Measurements from ENCODE around the gene PDXDC1.
"Not testable (repeated sequence)": the region's sequence is repeated elsewhere in the genome, so short reads cannot be mapped to it uniquely, and the experiment has no call there.

Gene PDXDC1

DNA sequence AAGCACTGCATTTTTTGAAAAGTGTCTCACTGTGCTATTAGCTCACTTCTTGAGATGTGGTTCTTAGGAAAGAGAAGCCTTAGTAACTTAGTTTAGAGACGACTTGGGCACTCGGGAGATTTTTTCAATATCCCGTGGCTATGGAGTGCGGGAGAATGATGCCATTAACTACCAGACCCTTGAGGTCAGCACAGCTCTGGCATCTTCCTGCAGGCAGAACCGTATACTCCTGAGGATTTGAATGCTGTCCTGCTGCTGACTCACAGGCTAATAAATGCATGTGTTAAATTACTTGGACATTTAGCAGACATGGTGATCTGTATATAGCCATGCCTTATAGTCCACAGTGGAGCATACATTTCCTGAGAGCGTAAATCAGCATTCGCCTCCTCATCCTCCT is 46.6 kb downstream of the PDXDC1 start:
- not testable (repeated sequence) for FAIRE-seq

DNA sequence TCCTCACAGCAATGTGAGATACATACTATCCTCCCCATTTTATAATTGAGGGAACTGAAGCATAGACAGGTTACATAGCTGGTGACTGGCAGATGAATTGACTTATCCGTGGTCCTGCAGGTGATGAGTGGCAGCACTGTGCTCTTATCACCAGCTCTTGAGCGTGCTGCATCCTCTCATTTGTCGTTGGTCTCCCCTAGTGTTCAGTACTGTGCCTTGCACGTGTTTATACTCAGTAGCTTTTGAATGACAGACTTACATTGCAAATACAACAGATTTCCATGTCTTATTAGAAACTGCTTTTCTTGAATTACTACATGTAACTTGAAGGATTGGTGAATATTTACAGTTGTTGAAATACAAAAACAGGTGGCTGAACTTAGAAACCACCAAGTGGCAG is 47.4 kb downstream of the PDXDC1 start:
- peak; percentile 47 for FAIRE-seq

DNA sequence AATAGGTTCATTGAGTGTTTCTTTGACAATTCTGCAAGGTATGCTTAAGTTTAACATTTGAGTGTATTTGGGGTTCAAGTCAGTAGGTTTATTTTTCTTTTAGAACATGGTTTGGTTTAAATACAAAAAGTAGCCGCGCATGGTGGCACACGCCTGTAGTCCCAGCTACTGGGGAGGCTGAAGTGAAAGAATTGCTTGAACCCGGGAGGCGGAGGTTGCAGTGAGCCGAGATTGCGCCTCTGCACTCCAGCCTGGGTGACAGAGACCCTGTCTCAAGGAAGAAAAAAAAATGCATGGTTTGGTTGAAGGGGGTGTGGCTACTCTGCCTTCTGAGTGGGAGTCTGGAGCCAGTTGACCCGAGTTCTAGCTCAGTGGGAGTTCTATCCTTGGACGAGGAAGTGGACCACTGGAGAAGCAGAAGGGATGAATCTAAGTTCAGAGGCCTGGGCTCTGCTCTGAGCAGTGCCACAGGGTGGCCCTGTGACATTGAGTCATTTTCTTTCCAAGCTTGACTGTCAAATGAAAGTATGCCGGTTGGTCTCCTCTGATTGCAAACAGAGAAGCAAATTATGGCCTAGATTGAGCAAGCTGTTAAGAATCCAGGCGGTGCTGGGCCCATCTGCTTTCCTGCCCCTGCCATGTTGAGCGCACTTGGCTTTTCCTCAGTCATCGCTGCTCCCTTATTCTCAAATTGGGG is 48.7 kb downstream of the PDXDC1 start:
- FAIRE-seq = not testable (repeated sequence)

DNA sequence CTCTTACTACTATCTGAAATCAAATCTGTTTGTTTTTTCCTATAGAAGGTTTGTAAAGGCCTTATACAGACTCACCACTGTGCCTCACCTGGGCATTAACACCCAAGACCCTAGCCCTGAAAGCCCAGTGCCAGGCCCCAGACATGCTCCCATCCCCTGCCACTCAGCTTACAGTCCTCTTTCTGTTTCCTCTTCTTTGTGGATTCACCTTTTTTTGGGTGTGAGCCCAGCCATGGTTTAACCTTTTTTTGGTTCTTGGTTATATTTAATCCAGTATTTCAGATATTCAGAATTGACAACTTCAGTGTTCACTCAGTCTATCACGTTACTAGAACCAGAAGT is 50.0 kb downstream of the PDXDC1 start:
- FAIRE-seq = not testable (repeated sequence)

DNA sequence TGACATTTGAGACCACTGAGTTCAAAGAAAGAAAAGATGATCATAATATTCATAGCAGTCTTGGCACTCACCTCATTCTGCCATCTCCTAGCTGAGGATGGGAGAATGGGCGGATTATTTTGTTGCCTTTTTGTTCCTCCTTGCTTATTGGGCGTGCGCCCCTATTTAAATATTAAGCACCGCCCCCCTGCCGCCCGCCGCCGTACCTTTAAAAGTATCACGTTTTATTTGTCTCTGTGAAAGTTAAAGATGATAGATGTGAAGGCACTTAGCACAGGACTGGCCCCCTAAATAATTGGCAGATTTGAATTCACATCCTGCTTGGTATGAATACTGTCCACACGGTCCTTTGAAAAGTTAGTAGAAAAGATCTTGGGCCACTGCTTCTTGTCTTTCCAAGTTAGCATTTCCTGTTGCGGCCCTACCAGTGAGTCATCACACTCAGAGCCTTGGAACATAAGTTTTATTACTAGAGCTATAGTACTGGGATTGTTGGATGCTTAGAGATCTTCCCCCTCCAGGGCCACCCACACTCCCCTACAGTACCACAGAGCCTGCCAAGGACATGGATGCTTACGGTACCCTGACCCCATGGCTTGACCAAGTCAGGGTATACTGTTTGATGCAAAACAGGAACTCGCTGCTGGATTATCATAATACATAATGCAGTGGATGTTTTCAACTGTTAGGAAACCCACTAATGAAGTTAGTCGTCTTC is 50.6 kb downstream of the PDXDC1 start:
- FAIRE-seq = not testable (repeated sequence)

DNA sequence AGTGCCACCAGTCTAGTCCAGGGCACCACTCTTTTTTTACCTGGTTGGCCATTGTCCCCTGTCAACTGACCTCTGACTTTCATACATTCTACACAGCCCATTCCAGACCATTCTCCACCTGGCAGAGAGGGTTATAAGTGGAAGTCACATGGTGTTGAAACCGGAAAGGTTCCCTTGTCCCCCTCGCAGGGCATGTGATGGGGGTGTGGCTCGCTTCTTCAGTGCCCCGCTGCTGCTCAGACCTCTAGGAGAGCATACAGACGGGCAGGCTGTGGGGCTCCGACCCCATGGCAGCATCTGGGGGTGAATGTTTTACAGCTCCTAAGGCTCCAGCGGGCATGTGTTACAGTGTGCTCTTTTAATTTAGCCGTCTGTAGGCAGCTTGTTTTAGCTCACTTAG is 52.2 kb downstream of the PDXDC1 start:
- not testable (repeated sequence) for FAIRE-seq

DNA sequence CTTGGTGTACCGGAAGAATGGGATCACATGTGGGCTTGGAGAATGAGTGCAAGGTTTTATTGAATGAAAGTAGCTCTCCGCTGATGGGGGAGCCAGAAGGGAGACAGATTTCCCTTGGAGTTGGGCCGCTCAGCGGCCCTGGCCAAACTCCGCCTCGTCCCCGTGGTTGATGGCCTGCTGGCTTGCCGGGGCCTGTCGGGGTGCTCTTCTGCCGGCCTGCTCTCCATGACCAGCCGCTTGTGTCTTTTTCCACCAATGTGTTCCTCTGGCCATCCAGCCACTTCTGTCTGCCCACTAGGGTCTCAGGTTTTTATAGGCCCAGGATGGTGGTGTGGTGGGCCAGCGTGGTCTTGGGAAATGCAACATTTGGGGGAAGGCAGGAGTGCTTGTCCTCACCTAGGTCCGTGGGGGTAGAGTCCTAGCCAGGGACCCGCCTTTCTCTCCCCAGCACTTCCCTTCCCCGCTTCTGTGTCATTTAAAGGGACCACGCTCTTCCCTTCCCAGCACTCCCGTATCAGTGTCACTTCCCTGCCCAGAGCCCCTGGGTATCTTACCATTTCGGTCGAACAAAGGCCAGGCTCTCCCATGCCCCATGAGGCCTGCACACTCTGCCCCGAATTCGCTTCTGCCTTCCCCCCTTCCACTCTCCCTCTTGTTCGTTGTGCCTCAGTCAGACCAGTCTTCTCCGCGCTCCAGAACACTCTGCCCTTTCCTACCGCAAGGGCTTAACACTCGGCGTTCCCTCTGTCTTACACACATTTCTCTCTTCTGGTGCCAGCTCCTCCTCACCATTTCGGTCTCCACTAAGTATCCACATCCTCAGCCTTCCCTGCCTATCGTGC is 52.9 kb downstream of the PDXDC1 start:
- FAIRE-seq = not testable (repeated sequence)

DNA sequence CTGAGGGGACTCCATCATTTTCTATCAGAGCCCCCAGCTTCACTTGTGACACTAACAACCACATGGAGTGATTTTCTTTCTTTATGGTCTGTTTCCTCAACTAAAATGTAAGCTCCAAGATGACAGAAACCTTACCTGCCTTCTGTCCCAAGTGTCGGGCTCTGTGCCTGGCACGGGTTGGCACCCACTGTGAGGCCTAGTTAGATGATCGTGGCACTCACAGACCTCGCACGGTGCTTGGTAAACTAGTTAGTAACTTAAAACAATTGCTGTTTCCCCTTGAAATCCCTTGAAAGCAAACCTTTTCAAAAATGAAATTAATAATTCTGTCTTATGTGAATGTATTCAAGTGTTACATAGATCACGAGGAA is 53.5 kb downstream of the PDXDC1 start:
- not testable (repeated sequence) for FAIRE-seq

DNA sequence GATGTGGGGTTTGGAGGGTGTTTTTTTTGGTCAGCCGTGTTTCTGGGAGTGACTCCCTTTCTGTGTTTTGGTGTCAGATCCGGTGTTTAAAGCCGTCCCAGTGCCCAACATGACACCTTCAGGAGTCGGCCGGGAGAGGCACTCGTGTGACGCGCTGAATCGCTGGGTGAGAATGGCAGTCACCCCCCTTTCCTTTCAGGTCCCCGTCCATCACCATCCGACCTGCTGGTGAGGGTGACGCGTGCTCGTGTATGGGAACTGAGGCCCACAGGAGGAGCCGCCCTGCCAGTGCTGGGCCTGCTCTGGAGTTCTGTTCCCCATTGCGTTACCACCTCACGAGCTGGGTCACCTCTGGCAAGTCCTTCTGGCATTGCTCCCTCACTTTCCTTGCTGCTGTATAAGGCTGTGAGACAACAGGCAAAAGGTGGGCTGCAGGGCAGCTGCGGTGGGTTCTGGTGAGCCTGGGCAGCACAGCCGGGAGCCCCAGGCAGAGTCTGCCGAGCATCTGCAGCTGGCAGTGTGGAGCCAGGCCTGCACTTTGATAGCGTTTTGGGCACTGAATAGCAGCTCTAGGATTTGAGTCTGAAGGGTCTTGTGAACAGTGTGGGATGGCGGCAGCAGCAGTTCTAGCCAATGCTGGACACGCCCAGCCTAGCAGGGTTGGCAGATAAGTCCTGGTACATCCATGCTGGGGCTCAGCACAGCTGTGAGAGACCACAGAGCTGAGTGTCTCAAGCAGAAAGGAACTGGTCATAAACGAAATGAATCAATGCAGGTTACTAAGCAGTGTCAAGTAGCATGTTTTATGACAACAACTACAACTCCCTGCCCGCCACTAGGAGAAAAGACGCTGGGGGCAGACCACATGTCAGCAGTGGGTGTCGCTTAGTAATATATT is 54.2 kb downstream of the PDXDC1 start:
- FAIRE-seq = not testable (repeated sequence)

DNA sequence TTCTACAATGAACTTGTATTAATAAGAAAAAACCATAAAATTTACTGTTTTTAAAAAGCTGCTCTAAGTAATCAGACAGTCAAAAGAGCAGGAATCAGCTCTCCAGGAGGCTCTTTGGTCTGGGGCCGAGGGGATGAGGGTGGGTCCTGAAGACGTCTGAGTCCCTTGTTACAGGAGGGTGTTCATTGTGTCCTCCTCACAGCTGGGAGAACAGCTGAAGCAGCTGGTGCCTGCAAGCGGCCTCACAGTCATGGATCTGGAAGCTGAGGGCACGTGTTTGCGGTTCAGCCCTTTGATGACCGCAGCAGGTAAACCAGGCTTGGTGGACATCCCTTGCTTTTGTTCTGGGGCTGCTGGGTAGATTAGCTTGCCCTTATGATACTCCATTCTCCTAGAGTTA is 54.9 kb downstream of the PDXDC1 start:
- not testable (repeated sequence) for FAIRE-seq

DNA sequence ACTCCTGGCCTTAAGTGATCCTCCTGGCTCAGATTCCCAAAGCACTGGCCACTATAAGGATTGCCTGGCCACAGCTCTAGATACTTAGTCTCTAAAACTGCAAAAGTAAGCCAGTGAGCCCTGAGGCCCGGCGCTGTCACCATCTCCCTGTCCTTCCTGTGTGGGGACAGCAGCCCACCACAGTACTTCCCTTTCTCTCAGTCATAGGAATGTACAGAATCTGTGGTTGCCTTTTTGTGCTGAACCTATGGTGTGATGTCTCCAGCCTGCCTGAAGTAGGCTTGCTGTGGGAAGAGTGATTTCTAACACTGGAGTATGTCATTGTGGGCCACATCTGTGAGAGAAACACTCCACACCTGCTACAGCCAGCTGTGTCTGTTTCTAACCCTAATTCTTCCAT is 56.4 kb downstream of the PDXDC1 start:
- no peak for FAIRE-seq

DNA sequence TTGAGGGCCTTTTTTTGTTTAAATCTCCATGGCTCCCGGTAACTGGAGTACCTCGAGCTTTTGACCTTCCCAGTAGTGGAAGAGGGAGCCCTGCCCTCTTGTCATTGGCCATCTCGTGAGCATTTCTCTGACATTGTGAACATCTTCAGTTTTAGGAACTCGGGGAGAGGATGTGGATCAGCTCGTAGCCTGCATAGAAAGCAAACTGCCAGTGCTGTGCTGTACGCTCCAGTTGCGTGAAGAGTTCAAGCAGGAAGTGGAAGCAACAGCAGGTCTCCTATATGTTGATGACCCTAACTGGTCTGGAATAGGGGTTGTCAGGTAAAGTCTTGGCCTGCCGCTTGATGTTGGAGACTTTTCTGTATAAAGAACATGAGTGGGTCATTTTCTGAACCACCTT is 56.8 kb downstream of the PDXDC1 start:
- FAIRE-seq = no peak

DNA sequence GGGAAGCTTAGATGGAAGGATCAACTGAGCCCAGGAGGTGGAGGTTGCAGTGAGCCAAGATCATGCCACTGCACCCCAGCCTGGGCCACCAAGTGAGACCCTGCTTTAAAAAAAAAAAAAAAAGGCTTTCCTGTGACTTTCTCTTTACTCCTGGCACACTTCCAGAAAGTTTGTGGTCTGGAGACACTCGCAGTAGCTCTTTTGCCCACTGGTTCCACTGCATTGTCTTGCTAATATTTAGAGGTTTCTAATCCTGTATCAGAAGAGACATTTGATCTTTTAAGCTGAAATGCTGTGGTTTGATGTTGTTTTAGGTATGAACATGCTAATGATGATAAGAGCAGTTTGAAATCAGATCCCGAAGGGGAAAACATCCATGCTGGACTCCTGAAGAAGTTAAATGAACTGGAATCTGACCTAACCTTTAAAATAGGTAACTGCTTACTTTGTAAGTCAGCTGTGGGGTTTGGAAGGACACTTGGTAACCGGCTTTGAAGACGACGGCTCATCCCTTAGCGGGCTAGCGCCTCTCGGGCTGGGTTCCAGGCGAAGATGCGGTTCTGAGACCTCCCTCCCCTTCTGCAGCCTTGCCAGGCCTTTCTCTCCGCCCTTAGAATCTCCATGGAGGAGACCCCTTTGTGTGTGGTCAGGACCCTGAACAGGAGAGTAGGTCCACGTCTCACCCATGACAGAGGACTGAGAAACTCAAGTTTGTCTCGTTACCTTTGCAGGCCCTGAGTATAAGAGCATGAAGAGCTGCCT is 57.9 kb downstream of the PDXDC1 start:
- no peak for FAIRE-seq

DNA sequence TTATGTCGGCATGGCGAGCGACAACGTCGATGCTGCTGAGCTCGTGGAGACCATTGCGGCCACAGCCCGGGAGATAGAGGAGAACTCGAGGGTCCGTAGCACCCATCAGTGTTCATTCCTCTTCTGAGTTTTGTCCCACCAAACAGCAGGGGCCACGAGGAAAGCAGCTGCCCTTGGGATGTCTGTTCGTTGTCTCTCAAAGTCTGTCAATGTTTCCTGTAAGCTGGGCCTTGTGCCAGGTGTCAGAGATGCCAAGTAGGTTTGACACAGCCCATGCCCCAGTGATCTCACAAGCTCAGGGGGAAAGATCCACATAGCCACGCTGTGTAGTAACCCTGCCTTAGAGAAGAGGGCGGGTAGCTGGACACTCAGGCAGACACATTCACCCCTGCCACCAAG is 58.5 kb downstream of the PDXDC1 start:
- FAIRE-seq = no peak

DNA sequence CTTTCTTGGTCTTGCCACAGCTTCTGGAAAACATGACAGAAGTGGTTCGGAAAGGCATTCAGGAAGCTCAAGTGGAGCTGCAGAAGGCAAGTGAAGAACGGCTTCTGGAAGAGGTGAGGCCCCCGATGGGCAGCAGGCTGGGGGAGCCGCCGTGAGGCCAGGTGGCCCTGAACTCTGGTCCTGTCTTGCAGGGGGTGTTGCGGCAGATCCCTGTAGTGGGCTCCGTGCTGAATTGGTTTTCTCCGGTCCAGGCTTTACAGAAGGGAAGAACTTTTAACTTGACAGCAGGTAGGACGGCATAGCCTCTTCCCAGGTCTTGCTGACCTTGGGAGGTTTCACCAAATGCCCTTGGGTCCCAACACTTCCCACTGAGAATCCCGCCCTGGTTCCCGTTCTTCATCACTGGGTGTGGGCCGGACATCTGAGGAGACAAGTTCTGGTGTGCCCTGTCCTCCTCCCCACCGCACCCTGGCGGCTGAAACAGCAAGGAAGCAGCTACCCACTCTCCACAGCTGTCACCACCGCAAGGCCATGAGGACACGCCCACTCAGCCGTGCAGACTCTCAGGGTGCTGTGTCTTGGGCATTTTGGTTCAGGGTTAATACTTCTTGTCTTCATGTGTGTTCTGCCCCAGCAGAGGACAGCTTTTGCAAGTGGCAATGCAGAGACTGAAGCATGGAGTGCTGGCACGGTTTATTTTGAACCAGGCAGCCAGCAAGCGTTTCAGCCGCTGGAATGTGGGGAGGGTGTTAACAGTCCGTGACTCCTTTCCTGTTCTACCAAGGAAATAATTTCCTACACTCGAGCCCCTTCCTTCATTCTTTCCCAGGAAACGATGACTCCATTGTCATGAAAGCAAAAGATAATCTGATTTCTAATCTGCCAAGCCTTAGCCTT is 59.7 kb downstream of the PDXDC1 start:
- no peak for FAIRE-seq

DNA sequence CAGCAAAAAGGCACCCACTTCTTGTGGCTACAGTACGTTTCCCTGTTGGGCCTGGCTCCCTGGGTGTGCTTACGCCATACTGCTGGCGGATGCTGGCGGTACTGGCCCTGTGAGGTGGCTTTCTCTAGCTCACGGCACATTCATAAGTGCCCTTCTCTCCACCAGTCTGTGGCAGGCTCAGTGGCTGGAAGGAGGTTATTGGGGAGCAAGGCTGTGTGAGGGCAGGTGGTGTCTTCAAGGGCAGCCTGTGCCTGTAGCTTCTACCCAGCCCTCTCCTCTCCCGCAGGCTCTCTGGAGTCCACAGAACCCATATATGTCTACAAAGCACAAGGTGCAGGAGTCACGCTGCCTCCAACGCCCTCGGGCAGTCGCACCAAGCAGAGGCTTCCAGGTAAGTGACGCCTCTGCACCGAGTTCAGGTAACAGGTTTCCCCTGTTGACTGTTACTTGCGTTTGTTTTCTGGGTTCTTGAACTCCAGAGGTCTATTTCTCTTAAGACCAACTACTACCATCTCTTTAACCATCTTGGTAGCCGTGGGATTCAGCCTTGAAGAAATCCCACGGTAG is 60.4 kb downstream of the PDXDC1 start:
- no peak for FAIRE-seq

DNA sequence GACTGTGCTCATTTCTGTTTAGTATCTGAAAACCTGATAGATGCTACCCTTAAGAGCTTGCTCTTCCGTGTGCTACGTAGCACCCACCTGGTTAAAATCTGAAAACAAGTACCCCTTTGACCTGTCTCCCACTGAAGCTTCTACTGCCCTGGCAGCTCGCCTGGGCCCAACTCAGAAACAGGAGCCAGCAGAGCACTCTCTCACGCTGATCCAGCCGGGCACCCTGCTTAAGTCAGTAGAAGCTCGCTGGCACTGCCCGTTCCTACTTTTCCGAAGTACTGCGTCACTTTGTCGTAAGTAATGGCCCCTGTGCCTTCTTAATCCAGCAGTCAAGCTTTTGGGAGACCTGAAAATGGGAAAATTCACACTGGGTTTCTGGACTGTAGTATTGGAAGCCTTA is 62.2 kb downstream of the PDXDC1 start:
- no peak for FAIRE-seq

DNA sequence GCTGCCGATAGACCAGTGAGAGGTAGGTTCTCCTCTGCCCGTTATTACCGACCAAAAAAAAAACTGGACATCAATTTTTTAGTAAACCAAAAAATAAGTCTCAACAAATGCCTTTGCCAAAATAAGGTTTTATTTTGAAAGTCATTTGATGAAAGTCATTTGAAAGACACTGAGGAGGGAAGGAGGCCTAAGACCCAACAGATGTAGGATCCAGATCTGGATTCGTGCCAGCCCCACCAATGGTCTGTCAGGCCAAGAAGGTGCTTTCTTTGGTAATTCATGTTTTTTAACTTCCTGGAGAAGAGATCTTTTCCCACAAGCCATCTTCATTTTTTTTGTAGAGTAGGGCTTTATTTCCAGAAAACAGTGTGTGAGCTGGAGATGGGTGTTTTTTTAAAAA is 62.9 kb downstream of the PDXDC1 start:
- no peak for FAIRE-seq

DNA sequence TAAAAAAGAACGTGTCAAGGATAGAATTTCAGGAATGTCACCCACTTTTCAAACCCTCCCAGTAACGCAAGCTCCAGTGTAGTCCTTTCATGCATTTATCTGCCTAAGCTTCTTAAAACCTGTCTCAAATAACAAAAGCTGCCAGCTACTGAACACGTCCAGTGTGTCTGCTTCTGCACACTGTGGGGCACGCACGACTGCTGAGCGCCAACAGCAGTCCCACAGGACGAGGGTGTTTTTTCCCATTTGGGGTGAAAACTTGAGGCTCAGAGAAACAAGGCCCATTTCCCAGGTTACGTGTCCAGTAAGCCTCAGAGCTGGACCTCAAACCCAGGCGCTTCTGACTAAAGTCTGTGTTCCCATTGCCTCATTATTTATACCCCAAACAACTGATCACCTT is 63.9 kb downstream of the PDXDC1 start:
- no peak for FAIRE-seq

DNA sequence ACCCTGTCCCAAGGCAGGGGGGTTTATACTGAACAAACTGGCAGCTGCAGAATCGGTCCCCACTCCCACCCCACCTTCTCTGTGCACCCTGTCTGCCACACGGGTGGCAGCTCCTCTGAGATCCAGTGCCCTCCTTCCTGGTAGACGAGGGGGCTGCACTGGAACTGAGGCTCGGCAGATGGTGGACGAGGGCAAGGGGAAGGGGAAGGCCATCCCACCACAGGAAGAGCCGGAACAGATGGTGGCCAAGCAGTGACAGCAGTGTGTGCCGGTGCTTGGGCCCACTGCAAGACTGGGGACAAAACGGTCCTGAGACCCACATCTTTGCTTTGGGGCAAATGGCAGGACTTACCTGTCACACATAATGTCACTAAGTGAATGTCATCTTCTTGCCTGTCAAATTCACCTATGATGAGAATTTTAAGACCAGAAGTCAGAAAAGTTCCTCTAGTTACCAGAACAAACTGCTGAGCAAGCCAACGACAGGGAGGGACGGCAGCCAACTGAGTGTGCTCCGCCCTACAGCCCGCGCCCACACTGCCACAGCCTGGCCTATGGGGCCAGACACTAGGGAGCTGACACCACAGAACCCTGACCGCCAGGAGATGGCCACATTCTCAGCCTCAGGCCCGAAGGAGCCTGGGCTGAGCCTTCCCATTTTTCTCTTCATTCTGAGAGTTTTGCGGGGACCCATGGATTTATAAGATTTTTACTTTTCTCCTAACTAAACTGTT is 66.6 kb downstream of the PDXDC1 start:
- no peak for FAIRE-seq
